AG04450 (cell line): Measurements from ENCODE around the gene B9D2. TPM values are rescaled to one million over a fixed set of nuclear protein-coding genes. Genes with fewer than 3 reads are reported as not detected.

Experiments used
- CTCF ChIA-PET: fragments of 300-600, 350-600 bp; formaldehyde crosslinking; extraction: SDS; loops from one replicate; lab custom pipeline; 2022; ENCODE audit warnings: antibody characterized with exemption, inconsistent platforms; lab: Charles Lee
- POLR2A ChIA-PET: fragments of 350-600 bp; formaldehyde crosslinking; extraction: SDS; loops from one replicate; lab custom pipeline; 2021; ENCODE audit warnings: antibody characterized with exemption, inconsistent platforms; lab: Yijun Ruan, JAX
- DNase-seq: peaks from one replicate; pipeline ENCODE4 v3.0.0-alpha.2; 2011; ENCODE audit warnings: low read depth, low spot score
- H3K27ac ChIP-seq: one replicate; pipeline ENCODE4 v1.5.1; 2012; ENCODE audit warnings: low read depth, low read length, control low read depth
- H3K27me3 ChIP-seq: one replicate; pipeline ENCODE4 v1.6.0; 2012; ENCODE audit warnings: low read length; ENCODE audit not compliant: control insufficient read depth, insufficient read depth
- H3K4me3 ChIP-seq: 2 replicates; pipeline ENCODE4 v1.5.1; 2011; ENCODE audit warnings: mild to moderate bottlenecking, low read depth, low read length, control low read depth
- H3K9me3 ChIP-seq: 2 replicates; pipeline ENCODE4 v1.5.1; 2012; ENCODE audit warnings: low read length; ENCODE audit not compliant: control insufficient read depth, insufficient read depth
- CTCF ChIP-seq: IDR thresholded peaks from 2 replicates; pipeline ENCODE4 v1.5.1; 2011; ENCODE audit warnings: low read depth, low read length, control low read depth, inconsistent platforms
- polyA plus RNA-seq: library from polyadenylated mRNA; depleted of rRNA; stranded (reverse); fragments of >200 nt; gene quantifications from 2 replicates; pipeline ENCODE4 v1.2.3, GENCODE V29; 2011

The B9D2 gene
- polyA plus RNA-seq, 1 experiment = 3.9 TPM

- ChIA-PET POLR2A (interaction anchor here (0.6 to 1.0 kb wide), 2 partner anchors 41 to 46 kb away, joined by 7 to 8 read pairs; no protein-coding TSS in a partner anchor), CTCF (interaction anchor here (0.7 to 4.2 kb wide), 4 partner anchors 10 to 1522 kb away, joined by 4 to 16 read pairs (median 5); partner anchors contain the start of genes TGFB1 and TMEM91)
- no peak overlapping the region for H3K27ac ChIP-seq
- DNase-seq = no peak
- H3K27me3 ChIP-seq = no peaks in the 10 kb centered on the region
- H3K9me3 ChIP-seq = no peaks in the 10 kb centered on the region
- TF ChIP-seq CTCF = peak; percentile 26; the same call in 1 of the 2 replicates
- H3K4me3 ChIP-seq = no peak overlapping the region
Observed at GRCh38 chr19:41366089-41366488, 2.1 kb upstream of the B9D2 start.

- ChIA-PET CTCF (interaction anchor here (0.8 to 4.2 kb wide), 5 partner anchors 8 to 84 kb away, joined by 3 to 16 read pairs (median 6); partner anchors contain the start of gene TGFB1), POLR2A (interaction anchor here (0.6 to 1.6 kb wide), 5 partner anchors 12 to 74 kb away, joined by 4 to 6 read pairs (median 4); partner anchors contain the start of gene CCDC97)
- no peaks in the 10 kb centered on the region for H3K27me3 ChIP-seq
- no peak for DNase-seq
- H3K27ac ChIP-seq = peak overlapping the region; percentile 99
- H3K4me3 ChIP-seq = peak overlapping the region; percentile 93
- no peak for TF ChIP-seq CTCF
- no peaks in the 10 kb centered on the region for H3K9me3 ChIP-seq
Observed at GRCh38 chr19:41364524-41365391, 809 bp upstream of the B9D2 start.

GRCh38 chr19:41363371-41363752, 587 bp downstream of the B9D2 start:
- H3K4me3 ChIP-seq = peak overlapping the region; percentile 93
- CTCF ChIA-PET = interaction anchor here (2.8 to 4.2 kb wide), 2 partner anchors 8 to 10 kb away, joined by 13 to 16 read pairs; partner anchors contain the start of gene TGFB1
- no peak for DNase-seq
- POLR2A ChIA-PET = interaction anchor here (1.1 to 1.6 kb wide), 3 partner anchors 10 to 53 kb away, joined by 3 to 6 read pairs (median 4); partner anchors contain the start of gene CCDC97
- no peaks in the 10 kb centered on the region for H3K9me3 ChIP-seq
- peak overlapping the region; percentile 31 for H3K27ac ChIP-seq
- H3K27me3 ChIP-seq = no peaks in the 10 kb centered on the region
- no peak for TF ChIP-seq CTCF

GRCh38 chr19:41362143-41362847, 1.7 kb downstream of the B9D2 start:
- H3K9me3 ChIP-seq = no peaks in the 10 kb centered on the region
- TF ChIP-seq CTCF = no peak
- H3K27ac ChIP-seq = no peak overlapping the region
- H3K4me3 ChIP-seq = no peak overlapping the region
- no peak for DNase-seq
- no peaks in the 10 kb centered on the region for H3K27me3 ChIP-seq
- ChIA-PET CTCF (interaction anchor here (2.8 to 4.2 kb wide), 2 partner anchors 7 to 9 kb away, joined by 13 to 16 read pairs; partner anchors contain the start of gene TGFB1), POLR2A (interaction anchor here (0.7 to 1.2 kb wide), 3 partner anchors 26 to 40 kb away, joined by 5 to 7 read pairs (median 5); no protein-coding TSS in a partner anchor)
